ENCODE results near the gene AKAP6.

AKAP6 gene

GRCh38 chr14:32412532-32412931 lies 83.4 kb downstream of the AKAP6 start:
- no peak for DNase-seq

- no peak for DNase-seq
These were observed 85.0 kb downstream of the AKAP6 start for GRCh38 chr14:32413967-32414640.

DNA sequence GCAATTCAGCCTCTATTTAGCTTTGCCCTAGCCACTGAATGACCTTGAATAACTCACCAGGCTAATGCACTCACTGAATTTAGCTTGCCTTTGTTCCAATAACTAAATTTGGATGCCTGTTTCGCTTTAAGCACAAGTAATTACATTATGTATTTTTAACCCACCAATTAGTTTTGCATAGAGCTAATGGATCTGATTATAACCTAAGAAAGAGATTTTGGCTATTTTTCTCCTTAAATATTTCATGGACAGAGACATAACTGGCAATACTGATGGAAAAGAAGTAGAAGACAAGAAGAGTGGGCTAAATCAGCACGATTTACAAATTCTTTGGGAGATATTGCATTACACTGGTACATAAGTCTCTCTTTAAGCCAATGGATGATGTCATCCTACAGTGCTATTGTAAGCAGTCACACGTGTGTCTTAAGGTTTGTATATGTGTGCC lies 85.7 kb downstream of the AKAP6 start:
- no peak for DNase-seq

- DNase-seq = no peak
These were observed 89.0 kb downstream of the AKAP6 start for GRCh38 chr14:32417956-32418552.

- no peak for DNase-seq
These were observed 90.3 kb downstream of the AKAP6 start for GRCh38 chr14:32419429-32419828.

DNA sequence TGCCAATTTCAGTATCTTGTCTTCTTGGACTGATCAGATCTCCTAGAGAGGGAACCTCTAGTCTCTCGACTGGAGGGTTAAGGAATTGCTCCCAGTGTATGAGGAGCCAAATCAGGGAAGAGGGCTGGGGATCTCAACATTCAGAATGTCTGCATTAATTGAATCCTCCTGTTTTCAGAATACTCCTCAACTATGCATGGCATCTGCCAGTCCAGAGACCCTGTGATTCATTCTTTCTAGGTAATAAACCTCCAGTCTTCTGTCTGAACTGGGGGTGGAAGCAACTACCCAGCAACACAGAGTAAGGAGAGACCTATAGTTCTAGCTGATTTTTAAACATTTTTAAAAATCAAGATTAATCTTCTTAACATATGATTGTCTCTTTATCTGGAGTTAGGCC lies 92.7 kb downstream of the AKAP6 start:
- DNase-seq = no peak

- no peak for DNase-seq
These were observed 93.3 kb downstream of the AKAP6 start for GRCh38 chr14:32422440-32422839.

DNA sequence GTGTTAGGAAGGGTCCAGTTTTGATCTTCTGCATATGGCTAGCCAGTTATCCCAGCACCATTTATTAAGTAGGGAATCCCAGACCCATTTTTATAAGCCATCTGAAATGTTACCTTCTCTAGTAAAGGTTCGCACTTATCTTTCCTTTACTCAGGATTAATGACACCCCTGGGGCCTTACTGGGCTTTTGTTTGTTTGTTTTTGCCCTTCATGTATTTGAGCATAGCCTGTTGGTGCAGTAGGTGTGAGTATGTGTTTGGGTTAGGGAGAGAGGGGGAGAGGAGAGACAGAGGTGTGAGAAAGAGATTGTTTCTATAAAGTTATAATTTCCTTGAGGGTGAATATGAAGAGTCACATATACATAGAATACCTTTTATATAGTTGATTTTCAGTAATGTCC lies 96.9 kb downstream of the AKAP6 start:
- DNase-seq = no peak

DNA sequence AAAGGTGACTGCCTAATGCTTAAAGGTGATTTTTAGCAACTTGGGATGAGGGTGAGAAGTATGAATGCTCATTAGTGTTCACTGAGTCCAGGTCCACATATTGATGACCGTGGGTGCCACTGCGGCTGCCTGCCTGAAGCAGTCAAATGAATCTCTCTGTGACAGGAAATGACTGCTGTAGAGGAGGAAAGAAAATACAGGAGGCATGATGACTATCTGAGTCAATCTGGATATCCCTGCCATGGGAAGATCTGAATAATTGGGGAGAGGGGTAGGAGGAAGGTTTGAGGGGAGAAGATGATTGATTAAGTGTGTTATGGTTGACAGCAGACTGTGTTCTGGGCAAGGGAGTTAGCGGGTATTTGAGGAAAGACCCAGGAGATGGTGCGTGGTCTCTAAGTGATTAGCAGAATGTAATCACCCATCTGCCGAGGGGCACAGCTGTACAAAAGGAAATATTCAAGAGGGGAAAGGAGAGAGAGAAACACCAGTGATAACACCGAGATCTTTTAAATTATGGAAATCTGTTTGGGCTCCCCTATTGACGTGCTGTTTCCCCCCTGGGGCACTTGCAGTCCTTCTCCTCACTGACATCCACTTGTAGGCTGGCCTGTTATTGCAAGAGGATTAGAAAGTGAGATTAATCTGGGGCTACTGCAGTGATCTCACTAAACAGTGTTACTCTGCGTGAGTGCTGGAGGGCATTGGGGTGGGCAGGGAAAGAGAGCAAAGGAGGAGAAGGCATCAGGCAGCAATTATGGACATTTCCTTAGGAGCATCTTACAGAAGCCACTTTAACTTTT lies 97.7 kb downstream of the AKAP6 start:
- DNase-seq = no peak

DNA sequence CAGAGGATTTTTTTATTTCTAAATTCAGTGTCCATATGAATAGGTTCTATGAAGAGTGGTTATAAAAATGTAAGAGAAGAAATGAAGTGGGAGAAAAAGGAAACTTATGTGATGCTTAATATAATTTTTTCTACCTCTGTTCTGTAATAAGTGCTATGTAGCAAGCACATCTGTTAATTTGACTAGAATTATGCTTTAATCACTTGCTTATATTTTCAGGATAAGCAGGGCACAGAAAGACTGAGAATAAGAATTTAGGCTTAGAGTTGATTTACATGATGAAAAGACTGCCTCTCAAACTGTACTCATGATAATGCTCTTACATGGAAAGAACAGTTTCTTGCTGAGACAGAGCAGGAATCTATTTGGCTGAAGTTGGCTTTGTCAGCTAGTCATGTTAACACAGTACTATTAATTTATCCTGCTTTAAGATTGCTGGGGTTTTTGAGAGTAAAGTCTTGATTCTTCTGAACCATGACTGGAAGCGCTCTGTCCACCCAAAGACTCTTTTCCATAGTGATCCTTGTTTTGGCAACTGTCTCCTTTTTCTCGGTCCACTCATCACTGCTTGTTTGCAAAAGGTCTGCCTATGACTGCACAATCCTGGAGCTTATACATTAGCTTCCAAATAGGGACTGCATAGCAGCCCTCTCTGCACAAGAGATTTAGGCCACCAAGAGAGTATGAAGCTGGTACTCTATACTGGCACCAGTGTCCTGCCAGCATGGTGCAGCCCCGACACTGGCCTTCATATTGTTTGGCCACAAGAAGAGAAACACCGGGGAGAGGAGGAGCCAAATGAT lies 98.8 kb downstream of the AKAP6 start:
- no peak for DNase-seq

GRCh38 chr14:32428875-32429274 lies 99.8 kb downstream of the AKAP6 start:
- DNase-seq = no peak

DNA sequence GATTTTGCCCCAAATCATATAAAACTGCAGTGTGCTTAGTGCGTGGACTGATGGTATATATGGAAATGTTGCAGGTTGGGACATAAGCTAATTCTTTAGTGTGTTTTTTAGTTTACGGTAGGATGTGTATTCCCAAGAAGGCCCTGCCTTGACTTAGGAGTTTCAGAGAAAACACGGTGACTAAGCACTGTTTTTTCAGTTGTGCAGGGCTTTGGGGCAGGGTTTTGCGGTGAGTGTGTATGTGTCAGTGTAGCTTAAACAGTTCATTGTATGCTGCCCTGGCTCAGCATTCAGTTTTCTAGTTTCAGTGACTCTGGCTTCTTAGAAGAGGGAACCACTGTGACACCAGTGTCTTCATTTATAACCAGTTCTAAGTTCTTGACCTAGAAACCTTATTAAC lies 101.2 kb downstream of the AKAP6 start:
- no peak for DNase-seq

GRCh38 chr14:32432813-32433538 lies 103.9 kb downstream of the AKAP6 start:
- no peak for DNase-seq

GRCh38 chr14:32434180-32434579 lies 105.1 kb downstream of the AKAP6 start:
- DNase-seq = no peak

- DNase-seq = no peak
These were observed 105.8 kb downstream of the AKAP6 start for GRCh38 chr14:32434880-32435279.

DNA sequence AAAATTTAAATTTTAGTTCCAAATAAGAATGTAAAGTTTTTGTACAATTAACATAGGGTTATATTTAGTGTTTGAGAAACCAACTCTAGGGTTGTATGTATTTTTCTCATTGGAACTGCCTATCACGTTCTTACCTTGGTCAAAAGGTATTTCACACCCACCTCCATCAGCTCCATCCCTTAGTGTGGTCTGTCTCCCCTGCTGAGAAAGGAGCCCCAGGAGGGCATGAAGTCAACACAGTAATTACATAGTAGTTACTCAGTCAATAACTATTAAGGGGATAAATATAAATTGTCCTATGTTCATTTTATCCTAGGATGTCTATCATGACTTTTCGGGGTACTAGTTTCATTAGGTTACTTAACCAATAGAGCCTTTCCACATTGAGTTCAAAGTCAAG lies 106.3 kb downstream of the AKAP6 start:
- no peak for DNase-seq

DNA sequence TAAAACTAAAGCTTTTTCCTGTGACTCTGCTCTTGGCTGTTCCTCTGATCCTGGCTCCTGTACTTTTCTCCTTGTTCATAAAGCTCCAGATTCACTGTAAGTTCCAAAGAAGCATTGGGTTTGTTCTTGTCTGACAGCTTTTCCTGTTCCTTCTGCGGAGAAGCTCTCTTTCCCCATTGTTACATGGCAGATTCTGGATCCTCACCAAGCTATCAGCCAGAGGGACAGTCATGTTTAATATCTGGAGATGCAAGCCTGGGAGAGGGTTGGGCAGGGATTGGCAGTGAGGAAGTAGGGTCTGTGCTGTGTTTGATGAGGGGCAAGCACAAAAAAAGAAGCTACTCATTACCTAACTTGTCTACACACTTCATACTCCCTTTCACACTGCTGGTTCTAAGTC lies 107.9 kb downstream of the AKAP6 start:
- DNase-seq = no peak

GRCh38 chr14:32438517-32438916 lies 109.4 kb downstream of the AKAP6 start:
- no peak for DNase-seq

GRCh38 chr14:32443890-32444661 lies 115.0 kb downstream of the AKAP6 start:
- DNase-seq = no peak

DNA sequence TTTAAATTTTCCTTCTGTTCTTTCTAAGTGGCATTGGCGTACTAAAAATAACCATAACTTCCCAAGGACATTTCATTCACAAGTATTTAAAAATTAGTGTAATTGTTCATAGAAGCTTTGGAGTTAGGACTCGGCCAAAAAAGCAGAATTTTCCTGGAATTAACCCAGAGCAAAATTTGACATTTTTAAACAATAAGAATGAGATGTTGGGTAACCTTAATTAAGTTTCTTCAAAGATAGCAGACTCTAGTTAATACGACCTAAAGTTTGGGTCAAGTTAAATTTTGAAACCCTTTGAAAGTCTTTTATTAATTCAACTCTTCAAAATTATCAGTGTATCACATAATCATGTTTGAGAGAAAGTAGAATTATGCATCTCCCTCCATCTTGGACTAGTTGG lies 118.3 kb downstream of the AKAP6 start:
- no peak for DNase-seq

DNA sequence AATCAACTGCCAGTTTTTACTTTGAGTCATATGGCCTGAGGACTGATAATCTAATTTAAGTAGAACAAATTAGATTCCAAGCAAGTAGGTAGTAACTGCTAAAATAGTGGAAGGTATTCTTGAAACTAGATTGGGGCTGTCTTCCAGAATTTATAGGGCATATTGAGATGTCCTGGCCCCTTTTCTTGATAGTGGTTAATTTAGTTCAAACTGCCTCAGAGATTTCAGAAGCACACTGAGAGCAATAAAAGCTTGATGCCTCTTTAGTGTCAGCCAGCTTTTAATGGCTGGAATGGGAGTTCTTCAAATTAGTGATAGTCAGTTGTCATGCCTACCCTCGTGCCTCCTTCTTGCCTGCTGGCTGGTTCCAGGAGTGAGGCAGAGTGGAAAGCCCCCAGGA lies 120.5 kb downstream of the AKAP6 start:
- DNase-seq = no peak

Data from activated CD4-positive, alpha-beta T cell treated with anti-CD3 and anti-CD28 coated beads, Interleukin-2, amount 50 U/mL, for 16 hours (primary cell).